Epithelial cell of proximal tubule (primary cell): ENCODE results near the gene SHLD2. TPM values are rescaled to one million over a fixed set of nuclear protein-coding genes. Genes with fewer than 3 reads are reported as not detected.
"Not testable (repeated sequence)": the region's sequence is repeated elsewhere in the genome, so short reads cannot be mapped to it uniquely, and the experiment has no call there.

Experiments used
- DNase-seq: peaks from one replicate; pipeline ENCODE4 v3.0.0-alpha.2; 2011; ENCODE audit warnings: low read depth
- H3K4me3 ChIP-seq: 2 replicates; pipeline ENCODE4 v1.5.1; 2011; ENCODE audit warnings: low read depth, mild to moderate bottlenecking, low read length
- CTCF ChIP-seq: conservative IDR thresholded peaks from 2 replicates; pipeline ENCODE4 v1.5.1; 2012; ENCODE audit warnings: low read depth, mild to moderate bottlenecking, low read length
- total RNA-seq: library from RNA; depleted of rRNA; stranded (reverse); fragments of >200 nt; gene quantifications from 2 replicates; pipeline ENCODE4 v1.2.3, GENCODE V29; 2015

Gene SHLD2
- total RNA-seq, 1 donor from 2014 or later, result 14.3 TPM

GRCh38 chr10:87149020-87149609, 54.1 kb downstream of the SHLD2 start:
- not testable (repeated sequence) for H3K4me3 ChIP-seq, DNase-seq
- TF ChIP-seq CTCF, result peak; percentile 19

- H3K4me3 ChIP-seq, DNase-seq: not testable (repeated sequence)
These were observed 56.5 kb downstream of the SHLD2 start for GRCh38 chr10:87151516-87151915.

- DNase-seq, H3K4me3 ChIP-seq: not testable (repeated sequence)
These were observed 61.8 kb downstream of the SHLD2 start for GRCh38 chr10:87156841-87157240.

- H3K4me3 ChIP-seq, DNase-seq: not testable (repeated sequence)
These were observed 62.8 kb downstream of the SHLD2 start for GRCh38 chr10:87157821-87158220.

GRCh38 chr10:87162703-87163293, 67.8 kb downstream of the SHLD2 start:
- DNase-seq, H3K4me3 ChIP-seq: not testable (repeated sequence)

- DNase-seq, H3K4me3 ChIP-seq: not testable (repeated sequence)
These were observed 68.4 kb downstream of the SHLD2 start for GRCh38 chr10:87163414-87163813.

GRCh38 chr10:87169857-87170256, 74.9 kb downstream of the SHLD2 start:
- not testable (repeated sequence) for H3K4me3 ChIP-seq, DNase-seq

- DNase-seq, H3K4me3 ChIP-seq: not testable (repeated sequence)
These were observed 75.7 kb downstream of the SHLD2 start for GRCh38 chr10:87170705-87171104.

GRCh38 chr10:87171670-87172069, 76.7 kb downstream of the SHLD2 start:
- not testable (repeated sequence) for DNase-seq, H3K4me3 ChIP-seq

- H3K4me3 ChIP-seq, DNase-seq: not testable (repeated sequence)
These were observed 77.2 kb downstream of the SHLD2 start for GRCh38 chr10:87172178-87172577.

GRCh38 chr10:87177587-87177986, 82.6 kb downstream of the SHLD2 start:
- not testable (repeated sequence) for H3K4me3 ChIP-seq, DNase-seq

GRCh38 chr10:87184421-87184820, 89.4 kb downstream of the SHLD2 start:
- DNase-seq, H3K4me3 ChIP-seq: not testable (repeated sequence)

- DNase-seq, H3K4me3 ChIP-seq: not testable (repeated sequence)
These were observed 91.0 kb downstream of the SHLD2 start for GRCh38 chr10:87186016-87186415.

- DNase-seq, H3K4me3 ChIP-seq: not testable (repeated sequence)
These were observed 92.6 kb downstream of the SHLD2 start for GRCh38 chr10:87187573-87187972.

- DNase-seq, H3K4me3 ChIP-seq: not testable (repeated sequence)
These were observed 96.8 kb downstream of the SHLD2 start for GRCh38 chr10:87191841-87192240.

- DNase-seq, result peak; percentile 58
- peak overlapping the region; percentile 19 for H3K4me3 ChIP-seq
These were observed 105.9 kb downstream of the SHLD2 start for GRCh38 chr10:87200924-87201323.

GRCh38 chr10:87204801-87205200, 109.8 kb downstream of the SHLD2 start:
- not testable (repeated sequence) for DNase-seq

GRCh38 chr10:87206922-87207321, 111.9 kb downstream of the SHLD2 start:
- H3K4me3 ChIP-seq, DNase-seq: not testable (repeated sequence)

More at GRCh38 chr10:87204801-87205200, 109.8 kb downstream of the SHLD2 start:
- H3K4me3 ChIP-seq, result not testable (repeated sequence)

GRCh38 chr10:87210309-87210708, 115.3 kb downstream of the SHLD2 start:
- not testable (repeated sequence) for DNase-seq, H3K4me3 ChIP-seq
